Astrocyte (in vitro differentiated cells and primary cell): ENCODE results near the gene C15orf62. TPM values are rescaled to one million over a fixed set of nuclear protein-coding genes. Genes with fewer than 3 reads are reported as not detected.
A peak's percentile ranks its signal among the peaks of the same experiment; 100 is the strongest.

Source experiments
- DNase-seq: peaks from one replicate; pipeline ENCODE4 v3.0.0-alpha.2; 2010; ENCODE audit warnings: low read depth
- FAIRE-seq: peaks from 2 replicates; lab custom pipeline; 2011; peaks lifted over from hg19 to GRCh38; lab: Jason Lieb, UNC
- H2AFZ ChIP-seq: 2 replicates; pipeline ENCODE4 v1.6.0; 2012; ENCODE audit warnings: low read depth, low read length, inconsistent platforms
- H3K27ac ChIP-seq: 2 replicates; pipeline ENCODE4 v1.5.1; 2011; ENCODE audit warnings: low read depth, low read length, inconsistent platforms
- H3K27me3 ChIP-seq: 2 replicates; pipeline ENCODE4 v1.6.0; 2011; ENCODE audit warnings: low read length, inconsistent platforms; ENCODE audit not compliant: insufficient read depth
- H3K36me3 ChIP-seq: 2 replicates; pipeline ENCODE4 v1.5.1; 2011; ENCODE audit warnings: low read length, inconsistent platforms; ENCODE audit not compliant: insufficient read depth
- H3K4me1 ChIP-seq: 2 replicates; pipeline ENCODE4 v1.5.1; 2011; ENCODE audit warnings: low read length, inconsistent platforms; ENCODE audit not compliant: insufficient read depth
- H3K4me2 ChIP-seq: 2 replicates; pipeline ENCODE4 v1.6.0; 2012; ENCODE audit warnings: low read length, inconsistent platforms
- H3K4me3 ChIP-seq: 2 replicates; pipeline ENCODE4 v1.5.1; 2011; ENCODE audit warnings: low read depth, mild to moderate bottlenecking, low read length, inconsistent platforms; ENCODE audit not compliant: insufficient read depth
- H3K79me2 ChIP-seq: 2 replicates; pipeline ENCODE4 v1.6.0; 2012; ENCODE audit warnings: mild to moderate bottlenecking, low read length, inconsistent platforms; ENCODE audit not compliant: insufficient read depth
- H3K9ac ChIP-seq: 2 replicates; pipeline ENCODE4 v1.6.0; 2012; ENCODE audit warnings: mild to moderate bottlenecking, low read length, inconsistent platforms
- H3K9me3 ChIP-seq: 2 replicates; pipeline ENCODE4 v1.5.1; 2012; ENCODE audit warnings: low read depth, mild to moderate bottlenecking, low read length, inconsistent platforms; ENCODE audit not compliant: insufficient read depth
- H4K20me1 ChIP-seq: 2 replicates; pipeline ENCODE4 v1.6.0; 2012; ENCODE audit warnings: low read length, inconsistent platforms; ENCODE audit not compliant: insufficient read depth
- H3K27ac Mint-ChIP-seq: one replicate; pipeline ENCODE4 v1.8.0; 2021; ENCODE audit warnings: mild to moderate bottlenecking, mixed read lengths; ENCODE audit not compliant: unreplicated experiment
- H3K27me3 Mint-ChIP-seq: one replicate; pipeline ENCODE4 v1.8.0; 2021; ENCODE audit warnings: low read depth, mixed read lengths; ENCODE audit not compliant: unreplicated experiment
- H3K36me3 Mint-ChIP-seq: one replicate; pipeline ENCODE4 v1.8.0; 2021; ENCODE audit warnings: low read depth, mixed read lengths; ENCODE audit not compliant: unreplicated experiment
- H3K4me1 Mint-ChIP-seq: one replicate; pipeline ENCODE4 v1.8.0; 2021; ENCODE audit warnings: low read depth, mixed read lengths; ENCODE audit not compliant: unreplicated experiment
- H3K4me3 Mint-ChIP-seq: one replicate; pipeline ENCODE4 v1.8.0; 2021; ENCODE audit warnings: mild to moderate bottlenecking, moderate library complexity, mixed read lengths; ENCODE audit not compliant: unreplicated experiment
- H3K9me3 Mint-ChIP-seq: one replicate; pipeline ENCODE4 v1.8.0; 2021; ENCODE audit warnings: mild to moderate bottlenecking, mixed read lengths; ENCODE audit not compliant: unreplicated experiment
- CTCF ChIP-seq: IDR thresholded peaks from 2 replicates; pipeline ENCODE4 v1.5.1; 2011; ENCODE audit warnings: low read depth, mild to moderate bottlenecking, inconsistent platforms, low read length, moderate library complexity; ENCODE audit not compliant: insufficient read depth
- EZH2 ChIP-seq: IDR thresholded peaks from 2 replicates; pipeline ENCODE4 v1.6.1; 2012; ENCODE audit warnings: mild to moderate bottlenecking, low read length, inconsistent platforms; ENCODE audit not compliant: insufficient read depth
- total RNA-seq: library from RNA; stranded (reverse); gene quantifications from 2 replicates; pipeline ENCODE4 v1.2.1, GENCODE V29; 2021

C15orf62 gene
- total RNA-seq, 1 donor from 2014 or later: not detected

GRCh38 chr15:40739047-40739446 lies 30.7 kb upstream of the C15orf62 start:
- H3K9me3 ChIP-seq: no peaks in the 10 kb centered on the region
- H3K4me1 Mint-ChIP-seq: peaks cover 12% of the 10 kb centered on the region
- H3K9ac ChIP-seq: no peak overlapping the region
- H3K4me1 ChIP-seq: peaks cover 8% of the 10 kb centered on the region
- DNase-seq (no peak), FAIRE-seq (no peak)
- H3K27me3 Mint-ChIP-seq: no peaks in the 10 kb centered on the region
- H3K36me3 Mint-ChIP-seq: peaks cover 19% of the 10 kb centered on the region
- no peak overlapping the region for H3K27ac ChIP-seq
- no peaks in the 10 kb centered on the region for H3K9me3 Mint-ChIP-seq
- no peaks in the 10 kb centered on the region for H4K20me1 ChIP-seq
- no peaks in the 10 kb centered on the region for H3K27me3 ChIP-seq
- H3K36me3 ChIP-seq: peaks cover 52% of the 10 kb centered on the region
- no peak overlapping the region for H3K4me3 Mint-ChIP-seq
- no peak overlapping the region for H2AFZ ChIP-seq
- no peak overlapping the region for H3K4me3 ChIP-seq
- no peak overlapping the region for H3K27ac Mint-ChIP-seq
- H3K79me2 ChIP-seq: no peaks in the 10 kb centered on the region
- no peak for TF ChIP-seq CTCF
- TF ChIP-seq EZH2: no peak
- no peak overlapping the region for H3K4me2 ChIP-seq

GRCh38 chr15:40739854-40740253 lies 29.9 kb upstream of the C15orf62 start:
- H3K27ac ChIP-seq: no peak overlapping the region
- FAIRE-seq (no peak), DNase-seq (no peak)
- H3K4me3 Mint-ChIP-seq: no peak overlapping the region
- peaks cover 52% of the 10 kb centered on the region for H3K36me3 ChIP-seq
- H3K36me3 Mint-ChIP-seq: peaks cover 21% of the 10 kb centered on the region
- H3K79me2 ChIP-seq: no peaks in the 10 kb centered on the region
- H3K4me1 Mint-ChIP-seq: peaks cover 17% of the 10 kb centered on the region
- H3K27me3 ChIP-seq: no peaks in the 10 kb centered on the region
- H3K9me3 ChIP-seq: no peaks in the 10 kb centered on the region
- peaks cover 5% of the 10 kb centered on the region for H4K20me1 ChIP-seq
- H3K4me3 ChIP-seq: no peak overlapping the region
- H3K4me2 ChIP-seq: no peak overlapping the region
- H2AFZ ChIP-seq: no peak overlapping the region
- TF ChIP-seq EZH2: no peak
- TF ChIP-seq CTCF: no peak
- H3K27ac Mint-ChIP-seq: no peak overlapping the region
- H3K9me3 Mint-ChIP-seq: no peaks in the 10 kb centered on the region
- no peak overlapping the region for H3K9ac ChIP-seq
- H3K4me1 ChIP-seq: peaks cover 10% of the 10 kb centered on the region
- H3K27me3 Mint-ChIP-seq: no peaks in the 10 kb centered on the region

- Mint-ChIP-seq H3K27ac (peak overlapping the region; percentile 91), H3K9me3 (no peaks in the 10 kb centered on the region), H3K4me1 (peaks cover 19% of the 10 kb centered on the region), H3K4me3 (no peak overlapping the region), H3K36me3 (peaks cover 15% of the 10 kb centered on the region), H3K27me3 (no peaks in the 10 kb centered on the region)
- H2AFZ ChIP-seq: no peak overlapping the region
- H3K36me3 ChIP-seq: peaks cover 27% of the 10 kb centered on the region
- TF ChIP-seq CTCF: no peak
- no peaks in the 10 kb centered on the region for H3K27me3 ChIP-seq
- H3K4me3 ChIP-seq: no peak overlapping the region
- H3K9ac ChIP-seq: peak overlapping the region; percentile 7
- no peaks in the 10 kb centered on the region for H3K79me2 ChIP-seq
- no peak overlapping the region for H3K4me2 ChIP-seq
- H3K27ac ChIP-seq: peak overlapping the region; percentile 52
- no peaks in the 10 kb centered on the region for H3K9me3 ChIP-seq
- peaks cover 10% of the 10 kb centered on the region for H3K4me1 ChIP-seq
- H4K20me1 ChIP-seq: peaks cover 32% of the 10 kb centered on the region
- FAIRE-seq (no peak), DNase-seq (no peak)
Measured at GRCh38 chr15:40743485-40743901, 26.3 kb upstream of the C15orf62 start.
